ENCODE results near the gene REG3G. TPM values are rescaled to one million over a fixed set of nuclear protein-coding genes. Genes with fewer than 3 reads are reported as not detected.

Gene REG3G
- polyA plus RNA-seq, 1 donor (not counting 4 experiments of a cell fraction or from before 2014, with no cell fraction given): not detected

GRCh38 chr2:79016342-79016741 is 9.2 kb upstream of the REG3G start:
- TF ChIP-seq EZH2 (IDR thresholded peaks at IDR 0.05; ENCODE audit: low read length): no peak
- TF ChIP-seq, protein P1, sequence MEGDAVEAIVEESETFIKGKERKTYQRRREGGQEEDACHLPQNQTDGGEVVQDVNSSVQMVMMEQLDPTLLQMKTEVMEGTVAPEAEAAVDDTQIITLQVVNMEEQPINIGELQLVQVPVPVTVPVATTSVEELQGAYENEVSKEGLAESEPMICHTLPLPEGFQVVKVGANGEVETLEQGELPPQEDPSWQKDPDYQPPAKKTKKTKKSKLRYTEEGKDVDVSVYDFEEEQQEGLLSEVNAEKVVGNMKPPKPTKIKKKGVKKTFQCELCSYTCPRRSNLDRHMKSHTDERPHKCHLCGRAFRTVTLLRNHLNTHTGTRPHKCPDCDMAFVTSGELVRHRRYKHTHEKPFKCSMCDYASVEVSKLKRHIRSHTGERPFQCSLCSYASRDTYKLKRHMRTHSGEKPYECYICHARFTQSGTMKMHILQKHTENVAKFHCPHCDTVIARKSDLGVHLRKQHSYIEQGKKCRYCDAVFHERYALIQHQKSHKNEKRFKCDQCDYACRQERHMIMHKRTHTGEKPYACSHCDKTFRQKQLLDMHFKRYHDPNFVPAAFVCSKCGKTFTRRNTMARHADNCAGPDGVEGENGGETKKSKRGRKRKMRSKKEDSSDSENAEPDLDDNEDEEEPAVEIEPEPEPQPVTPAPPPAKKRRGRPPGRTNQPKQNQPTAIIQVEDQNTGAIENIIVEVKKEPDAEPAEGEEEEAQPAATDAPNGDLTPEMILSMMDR (optimal IDR thresholded peaks at IDR 0.05 in 1 of 3, IDR thresholded peaks at IDR 0.05 in 1 of 3, conservative IDR thresholded peaks at IDR 0.05 in 1 of 3; ENCODE audit: extremely low read depth in 1 of 3, insufficient read depth in 2 of 3, low read length in 3 of 3): no peak
- FAIRE-seq: no peak
- dilution Hi-C loops (cut with MboI; ENCODE audit: extremely low pct_ligation_motif_present, low sequenced_read_pairs): no loop called here

DNA sequence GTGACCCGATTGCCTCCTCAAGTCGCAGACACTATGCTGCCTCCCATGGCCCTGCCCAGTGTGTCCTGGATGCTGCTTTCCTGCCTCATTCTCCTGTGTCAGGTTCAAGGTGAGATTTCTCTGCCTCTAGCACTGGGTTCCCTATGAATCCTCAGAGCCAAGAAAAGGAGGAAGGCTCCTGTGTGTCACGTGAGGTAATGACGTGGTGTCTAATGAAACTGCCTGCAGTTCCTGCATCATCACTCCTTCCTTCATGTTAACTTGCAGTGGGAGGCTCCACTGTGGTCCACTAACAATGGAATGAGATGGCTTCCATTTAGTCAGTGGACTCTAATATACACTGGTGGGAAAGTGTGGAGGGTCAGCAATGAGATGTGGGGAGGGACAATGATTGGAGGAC is 559 bp downstream of the REG3G start:
- Histone ChIP-seq H3K79me2 (ENCODE audit: control insufficient read depth, insufficient read depth, low read length) (no peaks in the 10 kb centered on the region), H3K4me1 (ENCODE audit: control insufficient read depth, extremely low read depth, insufficient read depth, low read length) (no peaks in the 10 kb centered on the region), H4K20me1 (ENCODE audit: control insufficient read depth, extremely low read depth, insufficient read depth, low read length) (no peaks in the 10 kb centered on the region), H3K9ac (ENCODE audit: control insufficient read depth, extremely low read depth, insufficient read depth, low read length) (no peak overlapping the region), H3K9me1 (ENCODE audit: control insufficient read depth, extremely low read depth, insufficient read depth, low read length) (no peaks in the 10 kb centered on the region), H2AFZ (ENCODE audit: control insufficient read depth, low read length) (no peak overlapping the region), H3K27me3 (ENCODE audit: control insufficient read depth, extremely low read depth, insufficient read depth, low read length) (no peaks in the 10 kb centered on the region), H3K27ac (ENCODE audit: control insufficient read depth, insufficient read depth, low read length) (no peak overlapping the region), H3K9me3 (ENCODE audit: control insufficient read depth, low read depth, low read length) (no peaks in the 10 kb centered on the region), H3K4me2 (ENCODE audit: control insufficient read depth, extremely low read depth, insufficient read depth, low read depth, low read length) (no peak overlapping the region), H3K4me3 (ENCODE audit: control insufficient read depth in 2 of 3, extremely low read depth in 1 of 3, insufficient read depth in 2 of 3, low read depth in 1 of 3, low read length in 3 of 3) (no peak overlapping the region), H3K36me3 (ENCODE audit: control insufficient read depth in 2 of 2, extremely low read depth in 1 of 2, insufficient read depth in 2 of 2, low read length in 2 of 2) (no peaks in the 10 kb centered on the region)
- TF ChIP-seq, protein P1 (optimal IDR thresholded peaks at IDR 0.05 in 1 of 3, IDR thresholded peaks at IDR 0.05 in 1 of 3, conservative IDR thresholded peaks at IDR 0.05 in 1 of 3; ENCODE audit: extremely low read depth in 1 of 3, insufficient read depth in 2 of 3, low read length in 3 of 3): no peak
- TF ChIP-seq EZH2 (IDR thresholded peaks at IDR 0.05; ENCODE audit: low read length): no peak
- dilution Hi-C loops (cut with MboI; ENCODE audit: extremely low pct_ligation_motif_present, low sequenced_read_pairs): no loop called here
- no peak for DNase-seq (ENCODE audit: low read depth, low spot score)
- no peak for FAIRE-seq

More at GRCh38 chr2:79016342-79016741, 9.2 kb upstream of the REG3G start:
- Histone ChIP-seq H3K27me3 (ENCODE audit: control insufficient read depth, extremely low read depth, insufficient read depth, low read length) (no peaks in the 10 kb centered on the region), H3K4me2 (ENCODE audit: control insufficient read depth, extremely low read depth, insufficient read depth, low read depth, low read length) (no peak overlapping the region), H4K20me1 (ENCODE audit: control insufficient read depth, extremely low read depth, insufficient read depth, low read length) (no peaks in the 10 kb centered on the region), H3K9ac (ENCODE audit: control insufficient read depth, extremely low read depth, insufficient read depth, low read length) (no peak overlapping the region), H2AFZ (ENCODE audit: control insufficient read depth, low read length) (no peak overlapping the region), H3K9me1 (ENCODE audit: control insufficient read depth, extremely low read depth, insufficient read depth, low read length) (no peaks in the 10 kb centered on the region), H3K9me3 (ENCODE audit: control insufficient read depth, low read depth, low read length) (no peaks in the 10 kb centered on the region), H3K4me1 (ENCODE audit: control insufficient read depth, extremely low read depth, insufficient read depth, low read length) (no peaks in the 10 kb centered on the region), H3K79me2 (ENCODE audit: control insufficient read depth, insufficient read depth, low read length) (no peaks in the 10 kb centered on the region), H3K4me3 (ENCODE audit: control insufficient read depth in 2 of 3, extremely low read depth in 1 of 3, insufficient read depth in 2 of 3, low read depth in 1 of 3, low read length in 3 of 3) (no peak overlapping the region), H3K27ac (ENCODE audit: control insufficient read depth, insufficient read depth, low read length) (no peak overlapping the region), H3K36me3 (ENCODE audit: control insufficient read depth in 2 of 2, extremely low read depth in 1 of 2, insufficient read depth in 2 of 2, low read length in 2 of 2) (no peaks in the 10 kb centered on the region)
- DNase-seq (ENCODE audit: low read depth, low spot score): no peak
